ENCODE data around the gene EIF2D.

The EIF2D gene

DNA sequence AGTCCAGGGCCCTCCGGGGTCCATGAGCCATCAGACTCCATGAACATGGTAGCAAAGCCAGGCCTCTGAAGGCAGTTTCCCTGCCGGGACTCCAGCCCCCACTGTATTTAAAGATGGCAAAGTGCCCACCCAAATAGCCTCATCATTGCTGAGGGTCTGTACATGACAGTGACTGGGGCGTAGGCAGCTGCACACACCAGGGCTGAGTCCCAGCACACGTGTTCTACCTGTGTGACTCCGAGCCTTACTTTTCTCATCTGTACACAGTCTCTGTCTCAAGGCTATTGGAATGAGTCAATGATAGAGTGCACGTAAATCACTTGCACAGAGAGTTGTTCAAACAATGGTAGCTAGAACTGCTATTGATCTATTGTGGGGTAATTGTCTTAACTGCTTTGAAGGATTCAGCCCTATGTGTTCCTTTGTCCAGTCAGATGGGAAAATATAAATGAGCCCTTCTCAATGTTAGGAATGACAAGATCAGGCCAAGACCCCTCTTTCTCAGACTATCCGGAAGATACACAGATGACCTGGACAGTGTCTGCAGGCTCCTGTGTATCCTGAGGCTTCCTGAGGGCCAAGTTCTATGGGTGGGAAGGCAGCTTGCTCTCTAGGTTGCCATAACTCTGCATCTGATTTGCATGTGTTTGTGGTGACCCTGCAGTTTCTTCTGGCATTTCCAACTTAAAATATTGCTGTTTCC, 56.1 kb downstream of the EIF2D start:
- Histone ChIP-seq H3K27me3 (ENCODE audit: low read length) (no peaks in the 10 kb centered on the region), H3F3A (ENCODE audit: insufficient read depth) (peaks cover 25% of the 10 kb centered on the region), H3K9me2 (replicated peaks; ENCODE audit: insufficient read depth, low read length) (no peaks in the 10 kb centered on the region), H3K36me3 (ENCODE audit: low read length) (no peaks in the 10 kb centered on the region), H2AFZ (ENCODE audit: low read depth, low read length, severe bottlenecking) (no peak overlapping the region), H3K9me3 (ENCODE audit: insufficient read depth, low read length) (no peaks in the 10 kb centered on the region), H3K79me2 (ENCODE audit: insufficient read depth, low read length) (peaks cover 32% of the 10 kb centered on the region), H4K20me1 (ENCODE audit: low read depth, low read length) (no peaks in the 10 kb centered on the region), H3K4me3 (ENCODE audit: insufficient read depth, low read length, poor library complexity, severe bottlenecking) (no peak overlapping the region), H3K9ac (ENCODE audit: low read length) (peak overlapping the region; percentile 90; the same call in 1 of the 2 replicates), H3K4me2 (ENCODE audit: low read depth, low read length, poor library complexity, severe bottlenecking) (peak overlapping the region; percentile 92), H3K27ac (ENCODE audit: low read depth, low read length) (no peak overlapping the region)
- TF ChIP-seq, protein P1, sequence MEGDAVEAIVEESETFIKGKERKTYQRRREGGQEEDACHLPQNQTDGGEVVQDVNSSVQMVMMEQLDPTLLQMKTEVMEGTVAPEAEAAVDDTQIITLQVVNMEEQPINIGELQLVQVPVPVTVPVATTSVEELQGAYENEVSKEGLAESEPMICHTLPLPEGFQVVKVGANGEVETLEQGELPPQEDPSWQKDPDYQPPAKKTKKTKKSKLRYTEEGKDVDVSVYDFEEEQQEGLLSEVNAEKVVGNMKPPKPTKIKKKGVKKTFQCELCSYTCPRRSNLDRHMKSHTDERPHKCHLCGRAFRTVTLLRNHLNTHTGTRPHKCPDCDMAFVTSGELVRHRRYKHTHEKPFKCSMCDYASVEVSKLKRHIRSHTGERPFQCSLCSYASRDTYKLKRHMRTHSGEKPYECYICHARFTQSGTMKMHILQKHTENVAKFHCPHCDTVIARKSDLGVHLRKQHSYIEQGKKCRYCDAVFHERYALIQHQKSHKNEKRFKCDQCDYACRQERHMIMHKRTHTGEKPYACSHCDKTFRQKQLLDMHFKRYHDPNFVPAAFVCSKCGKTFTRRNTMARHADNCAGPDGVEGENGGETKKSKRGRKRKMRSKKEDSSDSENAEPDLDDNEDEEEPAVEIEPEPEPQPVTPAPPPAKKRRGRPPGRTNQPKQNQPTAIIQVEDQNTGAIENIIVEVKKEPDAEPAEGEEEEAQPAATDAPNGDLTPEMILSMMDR (IDR thresholded peaks at IDR 0.05; ENCODE audit: insufficient read depth, low read length, poor library complexity, severe bottlenecking), result no peak
- no peak for TF ChIP-seq EZH2phosphoT487 (conservative IDR thresholded peaks at IDR 0.05; ENCODE audit: low read length)

DNA sequence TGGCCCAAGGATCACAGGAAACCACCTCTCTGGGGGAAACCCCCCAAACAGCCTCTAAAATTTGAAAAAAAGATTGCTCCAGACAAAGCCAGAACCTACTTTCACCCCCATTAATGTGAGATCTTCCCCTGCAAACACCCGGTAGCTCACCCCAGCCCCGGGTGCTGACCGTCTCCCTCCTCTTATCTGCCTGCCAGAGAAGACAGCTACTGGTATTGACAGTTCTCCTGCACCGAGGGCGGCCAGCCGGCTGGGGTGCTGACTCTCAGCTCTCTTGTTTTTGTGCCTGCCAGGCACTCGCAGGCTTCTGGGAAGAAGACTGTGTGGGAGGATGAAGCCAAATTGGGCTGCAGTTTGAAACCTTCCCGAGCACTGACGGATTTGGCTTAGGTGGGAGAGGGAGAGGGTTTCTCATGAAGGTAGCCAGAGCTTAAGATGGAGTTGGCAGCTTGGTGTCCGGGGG, 56.8 kb downstream of the EIF2D start:
- TF ChIP-seq, protein P1 (IDR thresholded peaks at IDR 0.05; ENCODE audit: insufficient read depth, low read length, poor library complexity, severe bottlenecking), result no peak
- TF ChIP-seq EZH2phosphoT487 (conservative IDR thresholded peaks at IDR 0.05; ENCODE audit: low read length), result no peak
- no peaks in the 10 kb centered on the region for H3K27me3 ChIP-seq (ENCODE audit: low read length)
- H4K20me1 ChIP-seq (ENCODE audit: low read depth, low read length), result no peaks in the 10 kb centered on the region
- H2AFZ ChIP-seq (ENCODE audit: low read depth, low read length, severe bottlenecking), result no peak overlapping the region
- H3K4me2 ChIP-seq (ENCODE audit: low read depth, low read length, poor library complexity, severe bottlenecking), result peak overlapping the region; percentile 92
- H3K79me2 ChIP-seq (ENCODE audit: insufficient read depth, low read length), result peaks cover 26% of the 10 kb centered on the region
- no peaks in the 10 kb centered on the region for H3K36me3 ChIP-seq (ENCODE audit: low read length)
- peaks cover 25% of the 10 kb centered on the region for H3F3A ChIP-seq (ENCODE audit: insufficient read depth)
- peak overlapping the region; percentile 10; the same call in 1 of the 2 replicates for H3K27ac ChIP-seq (ENCODE audit: low read depth, low read length)
- H3K9me3 ChIP-seq (ENCODE audit: insufficient read depth, low read length), result no peaks in the 10 kb centered on the region
- peak overlapping the region; percentile 33; the same call in 1 of the 2 replicates for H3K9ac ChIP-seq (ENCODE audit: low read length)
- no peak overlapping the region for H3K4me3 ChIP-seq (ENCODE audit: insufficient read depth, low read length, poor library complexity, severe bottlenecking)
- H3K9me2 ChIP-seq (replicated peaks; ENCODE audit: insufficient read depth, low read length), result no peaks in the 10 kb centered on the region

DNA sequence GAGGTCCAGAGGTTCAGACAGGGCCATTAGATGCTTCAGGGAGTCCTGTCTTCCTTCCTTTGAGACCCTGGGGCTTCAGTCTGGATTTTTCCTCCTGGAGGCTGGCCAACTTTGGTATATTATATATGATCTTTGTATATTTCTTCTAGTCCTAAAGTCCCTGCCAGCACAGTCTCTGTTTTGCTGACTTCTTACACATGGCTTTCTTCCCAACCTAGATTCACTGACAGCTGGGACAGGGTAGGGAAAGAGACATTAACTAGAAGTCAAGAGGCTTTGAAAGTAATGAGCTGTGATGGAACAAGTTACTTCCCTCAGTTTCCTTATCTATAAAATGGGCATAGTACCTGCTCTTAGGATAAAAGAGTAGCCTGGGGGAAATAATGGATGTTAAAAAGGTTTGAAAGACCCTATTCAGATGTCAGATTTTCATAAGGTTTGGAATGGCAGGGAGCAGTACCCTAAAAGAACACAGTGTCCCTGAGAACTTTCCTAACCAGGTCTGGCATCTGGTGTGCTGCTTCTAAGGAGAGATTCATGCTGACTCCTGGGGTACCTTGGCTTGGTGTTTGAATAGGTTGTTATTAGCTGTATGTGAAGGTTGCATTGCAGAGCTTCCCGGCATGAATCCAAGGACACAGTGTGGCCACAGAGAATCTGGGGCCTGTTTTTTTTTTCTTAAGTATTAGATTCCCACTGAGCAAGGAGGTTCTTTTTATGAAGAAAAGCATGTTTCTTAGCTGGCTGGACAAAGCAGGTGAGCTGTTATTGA, 57.4 kb downstream of the EIF2D start:
- Histone ChIP-seq H3K4me3 (ENCODE audit: insufficient read depth, low read length, poor library complexity, severe bottlenecking) (no peak overlapping the region), H3K9me3 (ENCODE audit: insufficient read depth, low read length) (no peaks in the 10 kb centered on the region), H2AFZ (ENCODE audit: low read depth, low read length, severe bottlenecking) (no peak overlapping the region), H3K9me2 (replicated peaks; ENCODE audit: insufficient read depth, low read length) (no peaks in the 10 kb centered on the region), H3K9ac (ENCODE audit: low read length) (0 out of 2 replicates have a peak overlapping the region, but pooled peaks have one; percentile 33), H3F3A (ENCODE audit: insufficient read depth) (peaks cover 25% of the 10 kb centered on the region), H3K4me2 (ENCODE audit: low read depth, low read length, poor library complexity, severe bottlenecking) (peak overlapping the region; percentile 92), H3K79me2 (ENCODE audit: insufficient read depth, low read length) (peaks cover 20% of the 10 kb centered on the region), H4K20me1 (ENCODE audit: low read depth, low read length) (no peaks in the 10 kb centered on the region), H3K36me3 (ENCODE audit: low read length) (no peaks in the 10 kb centered on the region), H3K27me3 (ENCODE audit: low read length) (no peaks in the 10 kb centered on the region), H3K27ac (ENCODE audit: low read depth, low read length) (peak overlapping the region; percentile 10; the same call in 1 of the 2 replicates)
- TF ChIP-seq, protein P1 (IDR thresholded peaks at IDR 0.05; ENCODE audit: insufficient read depth, low read length, poor library complexity, severe bottlenecking), result no peak
- no peak for TF ChIP-seq EZH2phosphoT487 (conservative IDR thresholded peaks at IDR 0.05; ENCODE audit: low read length)

Measured in SU-DHL-6 (cell line).